DMS114 treated with DMSO at 0.1 percent for 48 hours (cell line): ENCODE results near the gene AASS.
"Not testable (repeated sequence)": the region's sequence is repeated elsewhere in the genome, so short reads cannot be mapped to it uniquely, and the experiment has no call there.

Source experiments
- DNase-seq: peaks from one replicate; lab custom pipeline; 2025; ENCODE audit not compliant: unreplicated experiment; lab: John Stamatoyannopoulos, UW

The AASS gene

DNA sequence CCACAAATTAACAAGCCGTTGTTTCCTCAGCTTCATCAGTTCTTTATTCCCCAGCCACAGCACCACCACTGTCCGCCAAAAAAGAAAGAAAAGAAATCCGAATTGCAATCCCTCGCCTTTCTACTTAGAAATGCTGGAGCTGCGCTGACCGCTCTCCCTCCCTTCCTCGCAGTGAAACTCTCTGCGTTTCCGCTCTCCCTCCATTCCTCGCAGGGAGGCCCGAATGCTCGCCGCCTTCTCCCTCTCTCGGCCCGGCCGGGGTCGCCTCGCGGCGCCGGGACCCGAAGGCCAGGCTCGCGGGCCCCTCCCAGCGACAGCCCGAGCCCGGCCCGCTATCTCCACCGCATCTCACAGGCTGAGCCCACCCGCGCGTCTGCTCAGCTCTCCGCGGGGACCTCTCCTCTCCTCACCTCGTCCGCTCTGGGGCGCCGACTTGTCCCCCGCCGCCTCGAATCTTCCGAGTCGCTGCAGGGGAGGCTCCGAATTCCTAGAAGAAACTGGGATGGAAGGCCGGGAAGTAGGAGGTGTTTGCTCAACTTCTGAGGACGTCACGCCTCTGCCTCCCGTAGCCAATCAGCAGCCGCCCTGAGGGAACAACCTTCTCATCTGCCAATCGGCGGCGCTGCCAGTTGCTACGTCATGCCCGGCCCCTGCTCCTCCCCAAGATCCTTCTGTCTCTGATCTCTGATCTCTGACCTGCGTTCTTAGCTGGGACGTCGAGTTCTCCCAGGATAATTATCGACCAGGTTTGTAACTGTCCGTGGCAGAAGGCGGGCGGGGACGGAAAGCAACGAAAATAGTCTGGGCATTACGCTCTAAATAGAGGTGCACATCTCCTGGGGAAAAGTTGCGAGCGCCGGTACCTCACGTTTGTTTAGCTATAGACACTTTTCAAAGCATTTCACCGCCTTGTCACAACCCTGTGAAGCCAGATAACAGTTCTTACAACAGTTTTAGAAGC, at the start of gene AASS:
AASS (minus strand) TSS at position 499 of the 961 bp plus-strand sequence. CDS start 10,523 bp downstream, outside the sequence.
- DNase-seq = peak; percentile 36

DNA sequence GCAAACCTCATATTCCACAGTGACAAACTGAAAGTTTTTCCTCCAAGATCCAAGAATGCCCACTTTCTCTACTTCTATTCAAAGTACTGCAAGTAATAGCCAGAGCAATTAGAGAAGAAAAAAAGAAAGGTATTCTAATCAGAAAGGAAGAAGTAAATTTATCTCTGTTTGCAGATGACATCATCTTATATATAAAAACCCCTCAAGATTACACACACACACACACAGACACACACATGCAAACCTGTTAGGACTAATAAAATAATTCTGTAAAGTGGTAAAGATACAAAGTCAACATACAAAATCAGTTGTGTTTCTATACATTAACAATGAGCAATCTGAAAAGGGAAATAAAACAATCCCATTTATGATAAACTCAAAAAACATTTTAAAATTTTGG, 44.7 kb upstream of the AASS start:
- DNase-seq = no peak

DNA sequence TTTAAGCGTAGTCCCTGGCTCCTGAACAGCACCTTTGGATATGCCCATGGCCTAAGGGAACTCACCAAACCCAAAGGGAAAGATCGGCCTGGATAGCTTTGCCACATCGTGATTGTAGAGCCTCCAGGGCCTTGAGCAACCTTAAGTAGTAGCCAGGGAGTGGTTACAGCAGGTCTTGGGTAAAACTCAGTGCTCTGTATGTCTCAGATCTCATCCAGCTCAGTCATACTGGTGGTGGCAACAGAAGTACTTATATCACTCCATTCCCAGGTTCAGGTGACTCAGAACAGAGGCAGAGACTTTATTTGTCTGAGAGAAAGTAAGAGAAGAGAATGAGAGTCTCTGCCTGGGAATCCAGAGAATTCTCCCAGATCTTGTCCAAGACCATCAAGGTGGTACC, 39.1 kb upstream of the AASS start:
- DNase-seq = no peak

DNA sequence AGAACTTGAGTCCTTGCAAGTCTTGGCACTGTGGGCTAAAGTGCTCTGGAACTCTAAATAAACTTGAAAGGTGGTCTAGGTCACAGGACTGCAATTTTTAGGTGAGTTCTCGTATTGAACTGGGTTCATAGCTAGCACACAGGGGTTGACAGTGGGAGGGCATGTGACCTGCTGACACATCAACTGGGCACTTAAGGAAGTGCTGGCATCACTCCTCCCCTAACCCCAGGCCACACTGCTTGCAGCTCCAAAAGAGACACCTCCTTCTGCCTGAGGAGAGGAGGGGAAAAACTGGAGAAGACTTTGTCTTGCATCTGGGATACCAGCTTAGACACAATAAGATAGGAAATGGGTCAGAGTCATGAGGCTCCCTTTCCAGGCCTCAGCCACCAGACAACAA, 38.0 kb upstream of the AASS start:
- DNase-seq = no peak

DNA sequence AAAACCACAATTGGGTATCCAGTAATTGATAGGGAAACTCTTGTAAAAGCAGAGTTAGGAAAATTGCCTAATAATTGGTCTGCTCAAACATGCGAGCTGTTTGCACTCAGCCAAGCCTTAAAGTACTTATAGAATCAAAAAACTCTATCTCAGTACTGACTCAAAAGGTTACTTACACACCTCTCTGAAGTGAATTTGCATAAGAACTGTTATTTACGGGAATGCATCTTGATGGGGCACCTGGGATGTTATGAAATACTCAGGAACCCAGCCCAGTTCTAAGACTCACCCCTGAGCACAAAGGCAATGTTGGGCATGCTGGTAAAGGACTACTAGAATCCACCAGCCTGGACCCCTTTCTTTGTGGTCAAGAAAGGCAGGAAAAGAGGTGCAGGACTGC, 28.1 kb upstream of the AASS start:
- not testable (repeated sequence) for DNase-seq

DNA sequence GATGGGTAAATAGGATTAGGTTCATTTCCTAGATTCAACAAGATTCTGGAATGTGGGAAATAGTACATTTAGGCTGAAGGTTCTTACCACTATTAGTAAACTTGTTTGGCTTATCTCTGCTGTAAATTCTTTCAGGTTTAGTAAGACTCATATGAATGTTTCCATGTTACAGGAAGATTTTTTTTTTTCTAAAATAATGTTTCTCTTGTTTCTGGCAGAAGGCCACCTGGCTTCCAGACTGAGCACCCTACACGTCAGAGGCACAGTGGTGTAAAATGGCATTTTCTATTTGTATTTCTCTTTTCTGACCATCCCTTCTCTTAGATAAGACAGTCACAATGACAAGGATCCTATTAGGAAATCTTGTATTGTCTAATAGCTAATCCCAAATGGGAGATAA, 22.7 kb upstream of the AASS start:
- no peak for DNase-seq

DNA sequence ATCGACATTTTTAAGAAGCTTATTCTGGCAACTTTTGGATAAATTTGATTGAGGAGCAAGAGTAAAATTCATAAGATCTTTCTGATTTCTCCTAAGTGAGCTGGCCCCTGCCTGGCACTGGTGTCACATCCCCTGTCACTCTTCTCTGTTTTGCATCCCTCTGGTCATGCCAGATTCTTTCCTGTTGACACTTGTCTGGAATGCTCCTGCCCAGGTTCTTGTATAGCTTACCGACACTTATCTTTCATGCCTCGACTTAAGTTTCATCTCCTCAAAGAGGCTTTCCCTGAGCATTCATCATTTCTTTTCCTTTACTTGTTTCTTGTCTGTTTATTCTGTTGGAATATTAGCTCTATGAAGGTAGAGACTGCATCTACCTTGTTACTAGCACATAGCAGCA, 22.2 kb upstream of the AASS start:
- no peak for DNase-seq

DNA sequence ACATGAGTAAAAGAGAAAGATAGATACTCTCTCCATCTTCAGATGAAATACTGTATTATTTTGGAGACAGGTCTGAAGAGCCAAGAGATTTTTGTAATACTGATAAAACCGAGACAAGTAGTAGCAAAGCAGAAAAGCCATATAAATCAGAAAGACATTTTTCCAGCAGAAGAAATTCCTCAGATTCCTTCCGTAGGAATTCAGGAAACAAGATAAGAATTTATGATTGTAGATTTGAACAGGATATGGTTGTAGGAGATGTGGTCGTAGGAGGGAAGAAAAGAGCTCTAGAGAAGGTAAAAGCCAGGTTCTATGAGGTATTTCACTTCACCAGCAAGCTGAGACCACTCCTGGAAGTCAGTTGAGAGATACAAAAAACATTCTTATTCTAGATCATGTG, 17.6 kb upstream of the AASS start:
- DNase-seq = no peak

DNA sequence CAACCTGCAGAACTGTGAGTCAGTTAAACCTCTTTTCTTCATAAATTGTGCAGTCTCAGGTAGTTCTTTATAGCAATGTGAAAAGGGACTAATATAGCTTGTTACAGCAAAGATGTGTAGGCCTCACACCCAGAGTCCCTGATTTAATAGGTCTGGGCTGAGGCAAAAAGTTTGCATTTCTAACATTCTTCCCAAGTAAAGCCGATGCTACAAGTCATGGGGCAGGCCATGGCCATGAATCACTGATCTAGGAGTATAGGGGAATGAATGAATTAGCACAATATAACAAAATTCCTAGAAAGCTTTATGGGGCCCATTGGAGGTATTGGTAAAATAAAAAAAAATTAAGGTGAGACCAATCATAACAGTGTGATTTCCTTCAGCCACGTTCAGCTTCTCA, 11.5 kb upstream of the AASS start:
- DNase-seq = no peak

DNA sequence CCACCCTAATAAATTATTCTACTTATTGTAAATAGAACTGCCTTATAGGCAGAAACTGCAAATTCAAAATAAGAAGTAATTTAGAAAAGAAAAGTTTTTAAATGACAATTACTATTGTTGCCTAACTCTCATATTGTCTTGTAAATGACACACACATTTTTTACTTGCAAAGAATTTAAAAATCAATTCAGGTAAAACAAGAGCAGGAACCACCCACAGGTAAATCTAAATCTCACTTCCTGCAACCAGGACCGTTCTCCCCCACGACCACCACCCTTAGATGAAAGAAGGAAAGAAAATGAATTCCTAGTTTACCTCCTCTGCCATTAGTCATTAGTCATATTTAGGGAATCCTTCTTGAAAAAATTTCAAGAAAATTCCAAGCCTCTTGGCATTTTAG, 4.8 kb upstream of the AASS start:
- DNase-seq = no peak

DNA sequence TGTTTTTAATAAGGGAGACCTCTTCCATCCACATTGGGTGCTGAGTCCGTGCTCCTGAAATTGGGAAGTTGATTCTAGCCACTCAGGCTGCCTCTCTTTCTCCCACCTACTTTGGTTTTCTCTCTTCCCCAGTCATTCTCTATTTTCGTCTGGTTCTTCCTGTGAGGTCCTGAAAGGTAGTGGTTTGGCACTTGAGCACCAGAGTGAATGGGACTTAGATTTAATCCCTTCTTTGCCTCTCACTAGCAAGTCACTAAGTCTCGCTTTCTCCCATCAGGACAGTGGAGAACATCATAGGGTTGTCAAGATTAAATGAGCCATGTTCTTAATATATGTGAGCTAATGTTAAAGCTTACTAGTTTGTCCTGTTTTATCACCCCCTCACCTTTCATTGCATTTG, 4.0 kb upstream of the AASS start:
- no peak for DNase-seq

DNA sequence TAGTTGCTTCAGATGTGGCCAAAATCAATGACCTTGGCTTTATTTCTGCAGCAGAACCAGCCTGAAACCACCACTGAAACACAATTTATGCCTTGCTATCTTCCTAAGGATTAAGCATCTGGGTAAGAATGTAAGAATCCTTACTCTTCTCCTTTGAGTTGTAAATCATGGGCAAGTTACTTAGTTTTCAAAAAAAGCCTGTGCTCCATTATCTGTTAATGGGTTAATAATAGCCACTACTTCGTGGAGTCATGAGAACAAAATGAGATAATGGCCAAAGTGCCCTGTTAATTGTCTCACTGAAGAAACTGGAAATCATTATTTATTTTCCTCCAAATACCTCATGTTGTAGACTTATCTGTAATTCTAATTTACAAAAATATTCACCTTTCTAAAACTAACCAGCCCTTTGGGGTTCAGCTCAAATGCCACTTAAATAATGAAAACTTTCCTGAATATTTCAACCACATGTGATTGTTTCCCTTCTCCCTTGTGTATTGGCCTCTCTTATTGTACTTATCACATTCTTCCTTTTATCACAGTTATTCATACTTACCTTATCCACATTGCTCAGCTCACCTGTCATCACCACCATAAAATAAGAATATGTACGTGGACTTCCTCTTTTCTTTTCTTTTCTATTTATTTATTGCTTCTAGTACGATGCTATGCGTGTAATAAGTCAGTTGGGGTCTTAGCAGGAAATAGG, 2.0 kb upstream of the AASS start:
- no peak for DNase-seq

DNA sequence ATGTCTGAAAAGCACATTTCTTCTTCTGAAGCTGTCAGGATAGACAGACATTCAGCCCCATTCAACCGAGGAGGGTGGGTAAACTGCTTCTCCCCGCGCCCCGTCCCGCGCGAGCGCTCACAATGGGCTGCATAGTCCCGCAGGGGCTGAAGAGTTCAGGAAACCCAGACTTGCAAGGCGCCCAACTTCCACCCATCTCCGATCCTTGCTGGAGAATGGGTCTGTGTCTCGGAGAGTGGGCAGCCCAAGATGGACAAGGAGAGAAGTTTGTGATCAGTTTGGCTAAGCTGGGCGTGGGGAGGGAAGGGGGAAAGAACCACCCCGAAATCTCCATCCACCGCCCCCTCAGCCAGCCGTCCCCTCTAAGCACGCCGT, 686 bp downstream of the AASS start:
- DNase-seq = no peak

DNA sequence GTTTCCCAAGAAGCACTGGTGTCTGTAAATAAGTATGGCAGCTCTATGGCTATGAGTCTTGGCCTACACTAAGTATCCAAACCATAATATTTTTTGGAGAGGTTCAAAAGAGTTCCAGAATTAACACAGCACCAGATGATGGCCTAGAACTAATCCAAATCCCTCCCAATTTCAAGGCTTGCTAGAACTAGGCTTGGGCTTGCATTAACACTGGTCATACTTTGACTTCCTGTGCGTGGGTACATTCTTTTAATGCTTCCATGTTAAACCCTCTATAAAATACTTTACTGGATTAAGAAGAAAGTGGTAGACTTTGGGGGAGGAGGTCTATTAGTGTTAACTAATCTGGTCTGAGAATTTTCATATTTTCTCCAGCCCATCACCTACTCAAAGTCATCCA, 3.1 kb downstream of the AASS start:
- DNase-seq = no peak

DNA sequence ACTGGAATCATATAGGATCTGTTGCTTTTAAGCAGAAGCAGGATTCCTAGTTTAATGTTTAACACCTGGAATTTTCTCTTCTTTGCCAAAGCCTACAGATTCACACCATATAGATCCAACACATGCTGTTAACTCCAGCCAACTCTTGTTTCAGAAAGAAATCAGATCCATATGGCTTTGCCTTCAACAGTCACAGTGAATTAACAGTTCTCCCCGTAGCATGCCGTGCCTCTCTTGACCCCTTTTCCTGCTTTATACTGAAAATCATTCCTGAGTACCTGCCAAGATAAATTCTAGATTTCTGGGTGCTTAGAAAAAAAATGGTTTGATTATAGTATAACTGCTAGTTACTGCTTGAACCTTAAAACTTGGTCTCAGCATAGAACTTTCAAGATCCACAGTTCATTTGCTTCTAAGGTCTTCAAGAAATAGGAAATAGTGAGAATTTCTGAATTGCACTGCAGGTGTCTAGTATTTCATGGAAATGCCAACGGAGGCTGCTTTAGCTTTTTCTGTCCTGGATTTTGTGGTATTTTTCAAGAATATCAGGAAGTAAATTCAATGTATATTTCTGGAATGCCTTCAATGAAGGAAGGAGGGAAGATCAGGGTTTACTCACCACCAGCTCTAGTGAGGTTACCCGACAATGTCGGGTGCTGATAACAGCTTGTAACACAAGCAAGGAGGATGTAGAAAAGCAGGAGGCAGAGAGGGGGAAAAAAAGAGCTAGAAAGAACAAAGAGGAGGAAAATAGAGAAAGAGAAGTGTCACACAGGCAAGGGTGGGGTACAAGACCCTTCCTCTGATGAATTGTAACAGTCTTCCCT, 6.6 kb downstream of the AASS start:
- DNase-seq = no peak

DNA sequence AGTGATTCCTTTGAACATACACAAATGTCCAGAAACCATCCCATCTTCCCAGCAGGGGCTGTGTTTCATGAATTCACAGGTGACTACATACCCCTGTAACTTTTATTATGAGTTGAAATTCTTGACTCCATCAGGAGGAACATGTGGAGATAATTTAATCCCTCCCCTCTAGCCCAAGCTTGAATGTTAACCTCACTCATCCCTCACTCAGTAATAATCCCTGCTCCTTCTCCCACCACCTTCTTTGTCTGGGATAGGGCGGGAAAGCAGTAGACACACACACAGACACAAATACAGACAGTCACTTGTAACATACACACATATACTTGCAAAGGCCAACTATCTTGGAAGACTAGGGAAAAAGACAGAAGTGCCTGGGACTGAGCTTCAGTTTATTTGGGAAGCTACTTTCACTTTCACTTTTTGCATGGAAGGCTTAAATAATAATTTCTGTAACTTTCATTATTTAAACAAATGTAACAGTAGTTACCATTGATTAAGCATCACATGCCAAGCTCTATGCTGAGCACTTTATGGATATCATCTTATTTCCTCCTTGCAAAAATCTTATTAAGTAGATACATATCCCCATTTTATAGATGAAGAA, 7.3 kb downstream of the AASS start:
- DNase-seq = no peak

DNA sequence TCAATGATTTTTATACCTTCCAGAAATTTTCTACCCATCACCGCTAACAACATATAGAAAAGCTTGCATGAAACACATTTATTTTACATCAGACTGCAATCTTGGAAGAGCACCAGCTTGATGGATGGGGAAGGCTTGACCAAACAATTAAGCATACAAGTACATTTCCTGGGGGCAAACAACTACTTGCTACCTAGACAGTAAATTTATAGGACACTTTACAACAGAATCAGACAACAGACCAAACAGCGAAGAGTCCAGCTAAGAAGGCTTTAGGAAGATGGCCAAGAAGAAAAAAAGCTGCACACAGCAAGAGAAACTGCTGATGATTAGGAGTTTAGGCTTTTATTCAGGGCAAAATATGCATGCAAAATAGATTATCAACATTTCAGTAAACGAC, 8.0 kb downstream of the AASS start:
- no peak for DNase-seq

DNA sequence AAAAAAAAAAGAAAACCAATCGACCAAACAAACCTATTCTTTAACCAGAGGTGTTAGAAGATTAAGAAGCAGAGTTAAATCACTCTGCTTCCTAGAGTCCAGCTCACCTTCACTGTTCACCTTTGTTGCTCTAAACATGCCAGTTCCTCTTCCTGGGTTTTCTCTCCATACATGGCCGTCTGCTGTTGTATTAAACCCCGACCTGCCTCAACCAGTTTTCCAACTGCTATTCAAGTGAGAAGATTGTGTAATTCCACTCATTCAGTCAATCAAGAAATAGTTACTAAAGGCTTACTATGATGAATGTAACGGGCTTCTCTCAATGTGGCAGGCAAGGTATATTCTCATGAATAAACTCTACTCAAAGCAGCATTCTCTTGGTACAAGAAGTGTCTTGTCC, 8.8 kb downstream of the AASS start:
- no peak for DNase-seq

DNA sequence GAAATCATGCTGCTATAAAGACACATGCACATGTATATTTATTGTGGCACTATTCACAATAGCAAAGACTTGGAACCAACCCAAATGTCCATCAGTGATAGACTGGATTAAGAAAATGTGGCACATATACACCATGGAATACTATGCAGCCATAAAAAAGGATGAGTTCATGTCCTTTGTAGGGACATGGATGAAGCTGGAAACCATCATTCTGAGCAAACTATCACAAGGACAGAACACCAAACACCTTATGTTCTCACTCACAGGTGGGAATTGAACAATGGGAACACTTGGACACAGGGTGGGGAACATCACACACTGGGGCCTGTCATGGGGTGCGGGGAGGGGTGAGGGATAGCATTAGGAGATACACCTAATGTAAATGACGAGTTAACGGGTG, 9.3 kb downstream of the AASS start:
- DNase-seq = not testable (repeated sequence)

DNA sequence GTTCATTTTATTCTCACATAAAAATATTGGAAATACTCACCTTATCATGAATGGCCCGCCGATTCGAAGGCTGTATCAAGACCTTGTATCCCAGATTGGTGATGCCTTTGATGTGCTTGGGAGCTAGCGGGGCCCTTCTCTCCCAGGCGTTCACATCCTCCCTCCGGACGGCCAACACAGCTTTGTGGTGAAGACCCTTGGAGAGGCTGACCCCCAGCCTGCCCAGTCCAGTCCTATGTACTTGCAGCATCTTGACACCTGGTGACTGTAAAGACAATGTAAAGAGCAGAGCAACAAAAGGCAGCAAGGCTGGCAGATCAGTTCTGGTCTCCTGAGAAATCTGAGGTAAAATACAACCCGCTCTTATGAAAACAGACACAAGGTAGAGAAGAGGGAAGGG, 10.6 kb downstream of the AASS start:
- no peak for DNase-seq

DNA sequence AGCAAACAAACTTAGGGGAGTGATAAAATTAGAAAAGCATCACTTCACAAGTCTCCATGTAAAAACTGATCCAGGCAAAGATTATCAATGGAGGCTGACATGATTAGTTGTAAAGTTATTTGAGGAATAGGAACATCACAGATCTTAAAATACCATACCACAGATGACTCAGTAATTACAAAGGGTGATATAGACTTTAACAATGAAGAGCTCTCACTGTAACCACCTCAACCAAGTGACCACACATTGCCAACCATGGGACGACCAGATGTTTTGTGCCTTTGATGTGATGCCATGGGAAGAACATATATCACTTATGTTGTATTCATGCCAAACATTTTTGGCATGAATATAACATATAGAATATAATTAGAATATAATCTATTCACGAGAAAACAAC, 11.7 kb downstream of the AASS start:
- no peak for DNase-seq
